NCI-H2196 (cell line): ENCODE data around the gene ASB14.
"Not testable (repeated sequence)": the region's sequence is repeated elsewhere in the genome, so short reads cannot be mapped to it uniquely, and the experiment has no call there.

ENCODE experiments used
- DNase-seq: peaks from one replicate; lab custom pipeline; 2025; ENCODE audit not compliant: unreplicated experiment; lab: John Stamatoyannopoulos, UW

The ASB14 gene

GRCh38 chr3:57292159-57292896 lies at the start of gene ASB14:
TSS of gene ASB14 (minus strand) at chr3:57292685. CDS start at chr3:57292033, 652 bp downstream.
- no peak for DNase-seq

GRCh38 chr3:57339071-57339642 lies 46.7 kb upstream of the ASB14 start:
- DNase-seq, result not testable (repeated sequence)

- DNase-seq, result not testable (repeated sequence)
Observed at GRCh38 chr3:57338272-57339070, 46.0 kb upstream of the ASB14 start.

- DNase-seq, result no peak
Observed at GRCh38 chr3:57335283-57335938, 42.9 kb upstream of the ASB14 start.

- no peak for DNase-seq
Observed at GRCh38 chr3:57331078-57331610, 38.7 kb upstream of the ASB14 start.

GRCh38 chr3:57326498-57326897 lies 34.0 kb upstream of the ASB14 start:
- not testable (repeated sequence) for DNase-seq

GRCh38 chr3:57314204-57314603 lies 21.7 kb upstream of the ASB14 start:
- DNase-seq, result no peak

GRCh38 chr3:57309769-57310360 lies 17.4 kb upstream of the ASB14 start:
- DNase-seq, result no peak

- DNase-seq, result not testable (repeated sequence)
Observed at GRCh38 chr3:57303520-57303919, 11.0 kb upstream of the ASB14 start.

- no peak for DNase-seq
Observed at GRCh38 chr3:57298041-57298440, 5.6 kb upstream of the ASB14 start.

GRCh38 chr3:57292897-57293526 lies 527 bp upstream of the ASB14 start:
- no peak for DNase-seq

GRCh38 chr3:57288403-57288802 lies 4.1 kb downstream of the ASB14 start:
- DNase-seq, result no peak

GRCh38 chr3:57287205-57287604 lies 5.3 kb downstream of the ASB14 start:
- no peak for DNase-seq

GRCh38 chr3:57283334-57283733 lies 9.2 kb downstream of the ASB14 start:
- no peak for DNase-seq

- no peak for DNase-seq
Observed at GRCh38 chr3:57281715-57282114, 10.8 kb downstream of the ASB14 start.

- DNase-seq, result no peak
Observed at GRCh38 chr3:57279685-57280084, 12.8 kb downstream of the ASB14 start.

GRCh38 chr3:57278237-57278636 lies 14.2 kb downstream of the ASB14 start:
- no peak for DNase-seq

- DNase-seq, result no peak
Observed at GRCh38 chr3:57275393-57275792, 17.1 kb downstream of the ASB14 start.

GRCh38 chr3:57274845-57275244 lies 17.6 kb downstream of the ASB14 start:
- no peak for DNase-seq

GRCh38 chr3:57268416-57268815 lies 24.1 kb downstream of the ASB14 start:
- DNase-seq, result no peak
